Sigmoid colon (tissue), 4 donors: Measurements from ENCODE around the gene CTNNA2.

Experiments
- CTCF ChIP-seq, 4 experiments: fragments of 450-650 bp in 3 of 4; fragments of 200-600 bp in 1 of 4; IDR thresholded peaks; one replicate each; pipeline ENCODE4 v1.5.1; 2016 to 2019; ENCODE audit warnings: antibody characterized with exemption in 4 of 4, mild to moderate bottlenecking in 3 of 4, moderate library complexity in 2 of 4
- EP300 ChIP-seq, 4 donors: sonication (generic); formaldehyde crosslinking; IDR thresholded peaks; one replicate each; pipeline ENCODE4 v1.6.1; 2017; ENCODE audit warnings: antibody characterized with exemption in 4 of 4
- POLR2AphosphoS5 ChIP-seq, 4 donors: sonication (generic); formaldehyde crosslinking; IDR thresholded peaks; one replicate each; pipeline ENCODE4 v1.6.1; 2017; ENCODE audit warnings: antibody characterized with exemption in 4 of 4

GRCh38 chr2:80070587-80070986 lies 557.7 kb downstream of the CTNNA2 start:
- TF ChIP-seq POLR2AphosphoS5 (IDR thresholded peaks at IDR 0.05) (no peak), CTCF (IDR thresholded peaks at IDR 0.05) (no peak), EP300 (IDR thresholded peaks at IDR 0.05) (no peak)
